GM23338 (cell line): ENCODE measurements around the gene SMC2. TPM values are rescaled to one million over a fixed set of nuclear protein-coding genes. Genes with fewer than 3 reads are reported as not detected.

ENCODE experiments used
- EZH2 ChIP-seq: fragments of 200-600 bp; sonication (generic); IDR thresholded peaks from one replicate; pipeline ENCODE4 v1.8.0; 2017; ENCODE audit warnings: antibody characterized with exemption, mild to moderate bottlenecking, low read depth; ENCODE audit not compliant: unreplicated experiment
- EZH2phosphoT487 ChIP-seq: fragments of 200-600 bp; sonication (generic); IDR thresholded peaks from one replicate; pipeline ENCODE4 v1.8.1; 2018; ENCODE audit warnings: antibody characterized with exemption; ENCODE audit not compliant: unreplicated experiment
- JUNB ChIP-seq: IDR thresholded peaks from one replicate; pipeline ENCODE4 v1.6.1; 2016; ENCODE audit warnings: antibody characterized with exemption; ENCODE audit not compliant: unreplicated experiment
- NANOG ChIP-seq: IDR thresholded peaks from 2 replicates; pipeline ENCODE4 v1.6.1; 2016; ENCODE audit warnings: antibody characterized with exemption, borderline replicate concordance
- POLR2AphosphoS5 ChIP-seq: IDR thresholded peaks from 2 replicates; pipeline ENCODE4 v1.6.1; 2016; ENCODE audit warnings: antibody characterized with exemption, low read depth
- STAT1 ChIP-seq: IDR thresholded peaks from one replicate; pipeline ENCODE4 v1.6.1; 2016; ENCODE audit warnings: antibody characterized with exemption; ENCODE audit not compliant: unreplicated experiment
- ZNF114 ChIP-seq: fragments of 250-450 bp; sonication (Bioruptor Pico); IDR thresholded peaks from 2 replicates; pipeline ENCODE4 v1.5.0; 2020; ENCODE audit warnings: mild to moderate bottlenecking, moderate library complexity
- ZNF331 ChIP-seq: fragments of 250-450 bp; sonication (Bioruptor Pico); IDR thresholded peaks from 2 replicates; pipeline ENCODE4 v1.5.0; 2020; ENCODE audit warnings: low read depth, mild to moderate bottlenecking, moderate library complexity
- polyA plus RNA-seq: library from polyadenylated mRNA; unstranded; fragments of >200 nt; fragmentation: Nextera tagmentation; extraction: Ambion mirVana; gene quantifications from 2 replicates; pipeline ENCODE4 v1.2.1, GENCODE V29; 2016
- total RNA-seq: library from RNA; depleted of rRNA; stranded (reverse); fragments of >200 nt; shearing (Covaris generic); gene quantifications from 2 replicates; pipeline ENCODE4 v1.2.3, GENCODE V29; 2014
- TF ChIP-seq, protein P1 (sequence below): fragments of 250-450 bp; sonication (Bioruptor Pico); IDR thresholded peaks from 2 replicates; pipeline ENCODE4 v1.5.0; 2020; ENCODE audit warnings: mild to moderate bottlenecking, moderate library complexity
- TF ChIP-seq, protein P2 (sequence below): IDR thresholded peaks from one replicate; pipeline ENCODE4 v1.6.1; 2018; ENCODE audit warnings: antibody characterized with exemption; ENCODE audit not compliant: unreplicated experiment
- TF ChIP-seq, protein P3 (sequence below), 2 experiments: fragments of 200-600 bp in 1 of 2; sonication (generic) in 1 of 2; conservative IDR thresholded peaks; 2 replicates each; pipeline versions ENCODE4 v1.5.1 to v1.6.1; 2016 to 2017; ENCODE audit warnings: antibody characterized with exemption in 2 of 2, low read depth in 2 of 2, mild to moderate bottlenecking in 2 of 2, moderate library complexity in 1 of 2

The SMC2 gene
- total and polyA plus RNA-seq, 2 experiments from 2014 or later, result 32.7 to 123 TPM

GRCh38 chr9:104090578-104090977 lies 3.5 kb upstream of the SMC2 start (continued):
- TF ChIP-seq, protein P1, sequence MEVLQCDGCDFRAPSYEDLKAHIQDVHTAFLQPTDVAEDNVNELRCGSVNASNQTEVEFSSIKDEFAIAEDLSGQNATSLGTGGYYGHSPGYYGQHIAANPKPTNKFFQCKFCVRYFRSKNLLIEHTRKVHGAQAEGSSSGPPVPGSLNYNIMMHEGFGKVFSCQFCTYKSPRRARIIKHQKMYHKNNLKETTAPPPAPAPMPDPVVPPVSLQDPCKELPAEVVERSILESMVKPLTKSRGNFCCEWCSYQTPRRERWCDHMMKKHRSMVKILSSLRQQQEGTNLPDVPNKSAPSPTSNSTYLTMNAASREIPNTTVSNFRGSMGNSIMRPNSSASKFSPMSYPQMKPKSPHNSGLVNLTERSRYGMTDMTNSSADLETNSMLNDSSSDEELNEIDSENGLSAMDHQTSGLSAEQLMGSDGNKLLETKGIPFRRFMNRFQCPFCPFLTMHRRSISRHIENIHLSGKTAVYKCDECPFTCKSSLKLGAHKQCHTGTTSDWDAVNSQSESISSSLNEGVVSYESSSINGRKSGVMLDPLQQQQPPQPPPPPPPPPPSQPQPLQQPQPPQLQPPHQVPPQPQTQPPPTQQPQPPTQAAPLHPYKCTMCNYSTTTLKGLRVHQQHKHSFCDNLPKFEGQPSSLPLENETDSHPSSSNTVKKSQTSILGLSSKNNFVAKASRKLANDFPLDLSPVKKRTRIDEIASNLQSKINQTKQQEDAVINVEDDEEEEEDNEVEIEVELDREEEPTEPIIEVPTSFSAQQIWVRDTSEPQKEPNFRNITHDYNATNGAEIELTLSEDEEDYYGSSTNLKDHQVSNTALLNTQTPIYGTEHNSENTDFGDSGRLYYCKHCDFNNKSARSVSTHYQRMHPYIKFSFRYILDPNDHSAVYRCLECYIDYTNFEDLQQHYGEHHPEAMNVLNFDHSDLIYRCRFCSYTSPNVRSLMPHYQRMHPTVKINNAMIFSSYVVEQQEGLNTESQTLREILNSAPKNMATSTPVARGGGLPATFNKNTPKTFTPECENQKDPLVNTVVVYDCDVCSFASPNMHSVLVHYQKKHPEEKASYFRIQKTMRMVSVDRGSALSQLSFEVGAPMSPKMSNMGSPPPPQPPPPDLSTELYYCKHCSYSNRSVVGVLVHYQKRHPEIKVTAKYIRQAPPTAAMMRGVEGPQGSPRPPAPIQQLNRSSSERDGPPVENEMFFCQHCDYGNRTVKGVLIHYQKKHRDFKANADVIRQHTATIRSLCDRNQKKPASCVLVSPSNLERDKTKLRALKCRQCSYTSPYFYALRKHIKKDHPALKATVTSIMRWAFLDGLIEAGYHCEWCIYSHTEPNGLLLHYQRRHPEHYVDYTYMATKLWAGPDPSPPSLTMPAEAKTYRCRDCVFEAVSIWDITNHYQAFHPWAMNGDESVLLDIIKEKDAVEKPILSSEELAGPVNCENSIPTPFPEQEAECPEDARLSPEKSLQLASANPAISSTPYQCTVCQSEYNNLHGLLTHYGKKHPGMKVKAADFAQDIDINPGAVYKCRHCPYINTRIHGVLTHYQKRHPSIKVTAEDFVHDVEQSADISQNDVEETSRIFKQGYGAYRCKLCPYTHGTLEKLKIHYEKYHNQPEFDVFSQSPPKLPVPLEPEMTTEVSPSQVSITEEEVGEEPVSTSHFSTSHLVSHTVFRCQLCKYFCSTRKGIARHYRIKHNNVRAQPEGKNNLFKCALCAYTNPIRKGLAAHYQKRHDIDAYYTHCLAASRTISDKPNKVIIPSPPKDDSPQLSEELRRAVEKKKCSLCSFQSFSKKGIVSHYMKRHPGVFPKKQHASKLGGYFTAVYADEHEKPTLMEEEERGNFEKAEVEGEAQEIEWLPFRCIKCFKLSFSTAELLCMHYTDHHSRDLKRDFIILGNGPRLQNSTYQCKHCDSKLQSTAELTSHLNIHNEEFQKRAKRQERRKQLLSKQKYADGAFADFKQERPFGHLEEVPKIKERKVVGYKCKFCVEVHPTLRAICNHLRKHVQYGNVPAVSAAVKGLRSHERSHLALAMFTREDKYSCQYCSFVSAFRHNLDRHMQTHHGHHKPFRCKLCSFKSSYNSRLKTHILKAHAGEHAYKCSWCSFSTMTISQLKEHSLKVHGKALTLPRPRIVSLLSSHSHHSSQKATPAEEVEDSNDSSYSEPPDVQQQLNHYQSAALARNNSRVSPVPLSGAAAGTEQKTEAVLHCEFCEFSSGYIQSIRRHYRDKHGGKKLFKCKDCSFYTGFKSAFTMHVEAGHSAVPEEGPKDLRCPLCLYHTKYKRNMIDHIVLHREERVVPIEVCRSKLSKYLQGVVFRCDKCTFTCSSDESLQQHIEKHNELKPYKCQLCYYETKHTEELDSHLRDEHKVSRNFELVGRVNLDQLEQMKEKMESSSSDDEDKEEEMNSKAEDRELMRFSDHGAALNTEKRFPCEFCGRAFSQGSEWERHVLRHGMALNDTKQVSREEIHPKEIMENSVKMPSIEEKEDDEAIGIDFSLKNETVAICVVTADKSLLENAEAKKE (CRISPR knock-in tag), result no peak
- TF ChIP-seq POLR2AphosphoS5 (no peak), EZH2 (no peak), EZH2phosphoT487 (no peak), STAT1 (no peak), JUNB (no peak), ZNF331 (no peak), ZNF114 (CRISPR knock-in tag) (no peak), NANOG (no peak)
- TF ChIP-seq, protein P2, sequence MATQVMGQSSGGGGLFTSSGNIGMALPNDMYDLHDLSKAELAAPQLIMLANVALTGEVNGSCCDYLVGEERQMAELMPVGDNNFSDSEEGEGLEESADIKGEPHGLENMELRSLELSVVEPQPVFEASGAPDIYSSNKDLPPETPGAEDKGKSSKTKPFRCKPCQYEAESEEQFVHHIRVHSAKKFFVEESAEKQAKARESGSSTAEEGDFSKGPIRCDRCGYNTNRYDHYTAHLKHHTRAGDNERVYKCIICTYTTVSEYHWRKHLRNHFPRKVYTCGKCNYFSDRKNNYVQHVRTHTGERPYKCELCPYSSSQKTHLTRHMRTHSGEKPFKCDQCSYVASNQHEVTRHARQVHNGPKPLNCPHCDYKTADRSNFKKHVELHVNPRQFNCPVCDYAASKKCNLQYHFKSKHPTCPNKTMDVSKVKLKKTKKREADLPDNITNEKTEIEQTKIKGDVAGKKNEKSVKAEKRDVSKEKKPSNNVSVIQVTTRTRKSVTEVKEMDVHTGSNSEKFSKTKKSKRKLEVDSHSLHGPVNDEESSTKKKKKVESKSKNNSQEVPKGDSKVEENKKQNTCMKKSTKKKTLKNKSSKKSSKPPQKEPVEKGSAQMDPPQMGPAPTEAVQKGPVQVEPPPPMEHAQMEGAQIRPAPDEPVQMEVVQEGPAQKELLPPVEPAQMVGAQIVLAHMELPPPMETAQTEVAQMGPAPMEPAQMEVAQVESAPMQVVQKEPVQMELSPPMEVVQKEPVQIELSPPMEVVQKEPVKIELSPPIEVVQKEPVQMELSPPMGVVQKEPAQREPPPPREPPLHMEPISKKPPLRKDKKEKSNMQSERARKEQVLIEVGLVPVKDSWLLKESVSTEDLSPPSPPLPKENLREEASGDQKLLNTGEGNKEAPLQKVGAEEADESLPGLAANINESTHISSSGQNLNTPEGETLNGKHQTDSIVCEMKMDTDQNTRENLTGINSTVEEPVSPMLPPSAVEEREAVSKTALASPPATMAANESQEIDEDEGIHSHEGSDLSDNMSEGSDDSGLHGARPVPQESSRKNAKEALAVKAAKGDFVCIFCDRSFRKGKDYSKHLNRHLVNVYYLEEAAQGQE, result no peak
- TF ChIP-seq, protein P3, sequence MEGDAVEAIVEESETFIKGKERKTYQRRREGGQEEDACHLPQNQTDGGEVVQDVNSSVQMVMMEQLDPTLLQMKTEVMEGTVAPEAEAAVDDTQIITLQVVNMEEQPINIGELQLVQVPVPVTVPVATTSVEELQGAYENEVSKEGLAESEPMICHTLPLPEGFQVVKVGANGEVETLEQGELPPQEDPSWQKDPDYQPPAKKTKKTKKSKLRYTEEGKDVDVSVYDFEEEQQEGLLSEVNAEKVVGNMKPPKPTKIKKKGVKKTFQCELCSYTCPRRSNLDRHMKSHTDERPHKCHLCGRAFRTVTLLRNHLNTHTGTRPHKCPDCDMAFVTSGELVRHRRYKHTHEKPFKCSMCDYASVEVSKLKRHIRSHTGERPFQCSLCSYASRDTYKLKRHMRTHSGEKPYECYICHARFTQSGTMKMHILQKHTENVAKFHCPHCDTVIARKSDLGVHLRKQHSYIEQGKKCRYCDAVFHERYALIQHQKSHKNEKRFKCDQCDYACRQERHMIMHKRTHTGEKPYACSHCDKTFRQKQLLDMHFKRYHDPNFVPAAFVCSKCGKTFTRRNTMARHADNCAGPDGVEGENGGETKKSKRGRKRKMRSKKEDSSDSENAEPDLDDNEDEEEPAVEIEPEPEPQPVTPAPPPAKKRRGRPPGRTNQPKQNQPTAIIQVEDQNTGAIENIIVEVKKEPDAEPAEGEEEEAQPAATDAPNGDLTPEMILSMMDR (conservative IDR thresholded peaks at IDR 0.05; ENCODE audit: low read depth in 2 of 2), result no peak
